Stimulated activated CD4-positive, alpha-beta T cell treated with anti-CD3 and anti-CD28 coated beads, TNF-alpha, amount 100 ng/mL, for 4 hours (primary cell): ENCODE measurements around the gene PRKCA.
"Not testable (repeated sequence)": the region's sequence is repeated elsewhere in the genome, so short reads cannot be mapped to it uniquely, and the experiment has no call there.

Experiments used
- DNase-seq, 3 experiments: peaks; one replicate each; pipeline ENCODE4 v3.0.0-alpha.2; 2020; ENCODE audit warnings: low read depth in 3 of 3

The PRKCA gene

GRCh38 chr17:66679631-66680517 is 377.5 kb downstream of the PRKCA start:
- DNase-seq = no peak

- DNase-seq = no peak
These were observed 379.9 kb downstream of the PRKCA start for GRCh38 chr17:66682283-66682682.

GRCh38 chr17:66684261-66684660 is 381.8 kb downstream of the PRKCA start:
- DNase-seq = no peak

- DNase-seq = no peak
These were observed 382.3 kb downstream of the PRKCA start for GRCh38 chr17:66684731-66685130.

GRCh38 chr17:66686601-66687000 is 384.2 kb downstream of the PRKCA start:
- no peak for DNase-seq

- DNase-seq = no peak
These were observed 385.3 kb downstream of the PRKCA start for GRCh38 chr17:66687570-66688284.

- DNase-seq = no peak
These were observed 386.8 kb downstream of the PRKCA start for GRCh38 chr17:66689221-66689620.

- no peak for DNase-seq
These were observed 387.8 kb downstream of the PRKCA start for GRCh38 chr17:66690166-66690565.

- DNase-seq = no peak
These were observed 389.4 kb downstream of the PRKCA start for GRCh38 chr17:66691644-66692420.

GRCh38 chr17:66692421-66692690 is 389.9 kb downstream of the PRKCA start:
- no peak for DNase-seq

- no peak for DNase-seq
These were observed 392.7 kb downstream of the PRKCA start for GRCh38 chr17:66695098-66695497.

- DNase-seq = no peak
These were observed 395.9 kb downstream of the PRKCA start for GRCh38 chr17:66698270-66698669.

- DNase-seq = no peak
These were observed 399.0 kb downstream of the PRKCA start for GRCh38 chr17:66701462-66701861.

GRCh38 chr17:66702106-66702936 is 399.9 kb downstream of the PRKCA start:
- no peak for DNase-seq

- no peak for DNase-seq
These were observed 402.6 kb downstream of the PRKCA start for GRCh38 chr17:66704858-66705520.

- DNase-seq = no peak
These were observed 404.5 kb downstream of the PRKCA start for GRCh38 chr17:66706851-66707450.

GRCh38 chr17:66711401-66711800 is 409.0 kb downstream of the PRKCA start:
- DNase-seq = no peak

GRCh38 chr17:66711881-66712321 is 409.5 kb downstream of the PRKCA start:
- DNase-seq = no peak

GRCh38 chr17:66712453-66712852 is 410.0 kb downstream of the PRKCA start:
- DNase-seq = no peak

GRCh38 chr17:66713021-66713532 is 410.7 kb downstream of the PRKCA start:
- not testable (repeated sequence) for DNase-seq
